H1 (cell line): Measurements from ENCODE around the gene SLC25A17. TPM values are rescaled to one million over a fixed set of nuclear protein-coding genes. Genes with fewer than 3 reads are reported as not detected.

ENCODE experiments used
- BACH1 ChIP-seq: IDR thresholded peaks from 2 replicates; pipeline ENCODE4 v1.6.1; 2012; ENCODE audit warnings: low read length, improper control_type of control experiment
- BRCA1 ChIP-seq: IDR thresholded peaks from 2 replicates; pipeline ENCODE4 v1.6.1; 2012; ENCODE audit warnings: low read depth, low read length, improper control_type of control experiment
- CBX5 ChIP-seq: fragments of 300-800, 300-1000 bp; sonication (generic); IDR thresholded peaks from 2 replicates; pipeline ENCODE4 v1.7.1; 2016; ENCODE audit warnings: antibody characterized with exemption, low read length, low read depth
- SIRT6 ChIP-seq: IDR thresholded peaks from one replicate; pipeline ENCODE4 v1.7.1; 2012; ENCODE audit warnings: low read length, inconsistent platforms
- TBP ChIP-seq: IDR thresholded peaks from 2 replicates; pipeline ENCODE4 v1.6.1; 2011; ENCODE audit warnings: low read depth, low read length, improper control_type of control experiment
- polyA plus RNA-seq, 7 experiments: library from polyadenylated mRNA; depleted of rRNA in 3 of 7; stranded (reverse) in 5 of 7; unstranded in 2 of 7; fragments of >200 nt in 5 of 7; fragments of 200-250 nt in 2 of 7; gene quantifications; 1 replicate in 5 of 7; 2 replicates in 1 of 7; 4 replicates in 1 of 7; pipeline versions ENCODE4 v1.2.1 to v1.2.3, GENCODE V29; 2011 to 2013; ENCODE audit warnings: missing spikeins in 2 of 7, mixed read lengths in 2 of 7
- total RNA-seq: library from RNA; stranded (reverse); fragmentation: NEBNext Ultra II Directional; extraction: Animal tissue kit (Norgen Biotek cat#: 25700); gene quantifications from 2 replicates; pipeline ENCODE4 v1.2.1, GENCODE V29; 2021
- TF ChIP-seq, protein P1 (sequence below): IDR thresholded peaks from 2 replicates; pipeline ENCODE4 v1.6.1; 2012; ENCODE audit warnings: low read length, inconsistent platforms

Gene SLC25A17
- total and polyA plus RNA-seq, 2 of the 8 experiments (the other 6 are each of a cell fraction or from before 2014, with no cell fraction given) = 17.9 to 40.4 TPM

DNA sequence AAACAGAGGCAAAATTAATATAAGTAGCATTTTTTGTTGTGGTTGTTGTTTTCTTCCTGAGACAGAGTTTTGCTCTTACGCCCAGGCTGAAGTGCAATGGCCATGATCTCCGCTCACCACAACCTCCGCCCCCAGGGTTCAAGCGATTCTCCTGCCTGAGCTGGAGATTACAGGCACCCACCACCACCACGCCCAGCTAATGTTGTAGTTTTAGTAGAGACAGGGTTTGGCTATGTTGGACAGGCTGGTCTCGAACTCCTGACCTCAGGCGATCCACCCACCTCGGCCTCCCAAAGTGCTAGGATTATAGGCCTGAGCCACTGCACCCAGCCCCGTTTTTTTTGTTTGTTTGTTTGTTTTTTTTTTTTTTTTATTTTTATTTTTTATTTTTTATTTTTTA lies 75.4 kb downstream of the SLC25A17 start (continued):
- TF ChIP-seq SIRT6 (no peak), TBP (no peak), BACH1 (no peak), BRCA1 (no peak), CBX5 (no peak)
- TF ChIP-seq, protein P1, sequence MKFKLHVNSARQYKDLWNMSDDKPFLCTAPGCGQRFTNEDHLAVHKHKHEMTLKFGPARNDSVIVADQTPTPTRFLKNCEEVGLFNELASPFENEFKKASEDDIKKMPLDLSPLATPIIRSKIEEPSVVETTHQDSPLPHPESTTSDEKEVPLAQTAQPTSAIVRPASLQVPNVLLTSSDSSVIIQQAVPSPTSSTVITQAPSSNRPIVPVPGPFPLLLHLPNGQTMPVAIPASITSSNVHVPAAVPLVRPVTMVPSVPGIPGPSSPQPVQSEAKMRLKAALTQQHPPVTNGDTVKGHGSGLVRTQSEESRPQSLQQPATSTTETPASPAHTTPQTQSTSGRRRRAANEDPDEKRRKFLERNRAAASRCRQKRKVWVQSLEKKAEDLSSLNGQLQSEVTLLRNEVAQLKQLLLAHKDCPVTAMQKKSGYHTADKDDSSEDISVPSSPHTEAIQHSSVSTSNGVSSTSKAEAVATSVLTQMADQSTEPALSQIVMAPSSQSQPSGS = no peak
